ENCODE data around the gene MED15. TPM values are rescaled to one million over a fixed set of nuclear protein-coding genes. Genes with fewer than 3 reads are reported as not detected.

MED15 gene
- total RNA-seq, 4 donors from 2014 or later, result 40.3 to 69.6 (median 49.2) TPM

- WGBS, 2 donors, result 67 to 80% methylated on average over 4 of the region's 4 CpGs
- H3K4me3 ChIP-seq (ENCODE audit: low read depth, poor library complexity, severe bottlenecking), result no peak overlapping the region
- intact Hi-C loops (cut with DNase I; ENCODE audit: low total_unique reads), result no loop called here
- TF ChIP-seq, protein P1, sequence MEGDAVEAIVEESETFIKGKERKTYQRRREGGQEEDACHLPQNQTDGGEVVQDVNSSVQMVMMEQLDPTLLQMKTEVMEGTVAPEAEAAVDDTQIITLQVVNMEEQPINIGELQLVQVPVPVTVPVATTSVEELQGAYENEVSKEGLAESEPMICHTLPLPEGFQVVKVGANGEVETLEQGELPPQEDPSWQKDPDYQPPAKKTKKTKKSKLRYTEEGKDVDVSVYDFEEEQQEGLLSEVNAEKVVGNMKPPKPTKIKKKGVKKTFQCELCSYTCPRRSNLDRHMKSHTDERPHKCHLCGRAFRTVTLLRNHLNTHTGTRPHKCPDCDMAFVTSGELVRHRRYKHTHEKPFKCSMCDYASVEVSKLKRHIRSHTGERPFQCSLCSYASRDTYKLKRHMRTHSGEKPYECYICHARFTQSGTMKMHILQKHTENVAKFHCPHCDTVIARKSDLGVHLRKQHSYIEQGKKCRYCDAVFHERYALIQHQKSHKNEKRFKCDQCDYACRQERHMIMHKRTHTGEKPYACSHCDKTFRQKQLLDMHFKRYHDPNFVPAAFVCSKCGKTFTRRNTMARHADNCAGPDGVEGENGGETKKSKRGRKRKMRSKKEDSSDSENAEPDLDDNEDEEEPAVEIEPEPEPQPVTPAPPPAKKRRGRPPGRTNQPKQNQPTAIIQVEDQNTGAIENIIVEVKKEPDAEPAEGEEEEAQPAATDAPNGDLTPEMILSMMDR (IDR thresholded peaks at IDR 0.05), result no peak
- TF ChIP-seq POLR2A (IDR thresholded peaks at IDR 0.05), result no peak
- no peak for DNase-seq (ENCODE audit: low spot score in 2 of 2)
Measured at GRCh38 chr22:20519558-20519957, 12.1 kb downstream of the MED15 start.

DNA sequence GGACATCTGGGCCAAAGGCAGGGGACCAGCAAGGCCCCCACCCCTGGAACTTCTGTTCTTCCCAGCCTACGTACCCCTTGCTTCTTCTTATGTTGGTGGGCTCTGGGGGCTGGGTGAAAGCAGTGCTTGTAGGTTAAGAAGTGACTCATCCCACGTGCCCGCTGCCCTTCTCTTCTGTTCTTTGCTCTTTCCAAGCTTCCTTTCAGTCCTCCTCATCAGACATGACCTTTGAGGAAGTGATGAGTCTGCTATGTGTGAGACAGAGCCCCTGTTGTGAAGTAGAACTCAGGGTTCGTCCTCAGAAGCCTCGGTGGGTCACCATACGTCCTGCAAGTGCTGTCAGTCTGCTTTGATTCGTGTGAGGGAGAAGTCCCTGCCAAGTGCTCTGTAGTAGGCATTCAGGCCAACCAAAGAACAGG lies 12.7 kb downstream of the MED15 start:
- H3K4me3 ChIP-seq (ENCODE audit: low read depth, poor library complexity, severe bottlenecking), result no peak overlapping the region
- 70 to 78% methylated on average over 7 of the region's 7 CpGs for WGBS, 2 donors
- DNase-seq (ENCODE audit: low spot score in 2 of 2), result no peak
- TF ChIP-seq, protein P1 (IDR thresholded peaks at IDR 0.05), result no peak
- no peak for TF ChIP-seq POLR2A (IDR thresholded peaks at IDR 0.05)
- intact Hi-C loops (cut with DNase I; ENCODE audit: low total_unique reads), result no loop called here

GRCh38 chr22:20522134-20523004 lies 15.0 kb downstream of the MED15 start:
- H3K4me3 ChIP-seq (ENCODE audit: low read depth, poor library complexity, severe bottlenecking), result no peak overlapping the region
- intact Hi-C loops (cut with DNase I; ENCODE audit: low total_unique reads), result no loop called here
- TF ChIP-seq, protein P1 (IDR thresholded peaks at IDR 0.05), result no peak
- TF ChIP-seq POLR2A (IDR thresholded peaks at IDR 0.05), result no peak
- 75 to 80% methylated on average over 11 of the region's 11 CpGs for WGBS, 2 donors
- no peak for DNase-seq (ENCODE audit: low spot score in 2 of 2)

- TF ChIP-seq, protein P1 (IDR thresholded peaks at IDR 0.05), result no peak
- no peak for TF ChIP-seq POLR2A (IDR thresholded peaks at IDR 0.05)
- intact Hi-C loops (cut with DNase I; ENCODE audit: low total_unique reads), result no loop called here
- DNase-seq (ENCODE audit: low spot score in 2 of 2), result no peak
- H3K4me3 ChIP-seq (ENCODE audit: low read depth, poor library complexity, severe bottlenecking), result no peak overlapping the region
- WGBS, 2 donors, result 43 to 48% methylated on average over 7 of the region's 7 CpGs
Measured at GRCh38 chr22:20523086-20523983, 15.9 kb downstream of the MED15 start.

DNA sequence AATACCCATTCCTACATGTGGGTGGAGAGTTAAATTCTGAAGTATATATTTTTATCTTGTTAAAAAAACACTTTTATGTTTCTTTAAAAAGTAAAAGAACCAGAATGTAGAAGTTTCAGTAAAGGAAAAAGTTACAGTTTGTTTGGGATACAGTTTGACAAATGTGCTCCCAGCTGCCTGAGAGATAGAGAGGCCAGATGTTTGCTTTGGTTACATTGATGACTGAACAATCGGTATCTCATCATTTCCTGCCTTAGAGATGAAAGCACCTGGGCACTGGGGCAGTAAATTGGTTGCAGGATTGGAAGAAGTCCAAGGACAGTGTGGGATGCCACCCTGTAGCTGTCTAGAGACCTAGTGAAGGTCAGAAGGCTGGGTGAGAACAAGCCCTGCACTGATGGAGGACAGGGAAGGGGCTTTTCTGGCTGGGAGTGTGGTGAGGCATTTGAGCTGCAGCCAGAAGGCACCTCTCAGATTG lies 16.6 kb downstream of the MED15 start:
- no peak for DNase-seq (ENCODE audit: low spot score in 2 of 2)
- TF ChIP-seq, protein P1 (IDR thresholded peaks at IDR 0.05), result no peak
- TF ChIP-seq POLR2A (IDR thresholded peaks at IDR 0.05), result no peak
- WGBS, 2 donors, result 11 to 18% methylated on average over 1 of the region's 1 CpG

More for the DNA sequence above, 16.6 kb downstream of the MED15 start:
- intact Hi-C loops (cut with DNase I; ENCODE audit: low total_unique reads), result no loop called here
- H3K4me3 ChIP-seq (ENCODE audit: low read depth, poor library complexity, severe bottlenecking), result no peak overlapping the region

Measured in lower leg skin (tissue), 4 donors.